ENCODE measurements around the gene MTCL1. TPM values are rescaled to one million over a fixed set of nuclear protein-coding genes. Genes with fewer than 3 reads are reported as not detected.

MTCL1 gene
- total and polyA plus RNA-seq, 8 donors: 7.1 to 16.0 (median 11.9) TPM

- H3K9me3 ChIP-seq: no peaks in the 10 kb centered on the region
- no peaks in the 10 kb centered on the region for H3K36me3 ChIP-seq
- ATAC-seq: no peak
- H3K27me3 ChIP-seq: no peaks in the 10 kb centered on the region
- no peaks in the 10 kb centered on the region for H3K4me1 ChIP-seq
- intact Hi-C loops (cut with DNase I): no loop called here
- no peak overlapping the region for H3K27ac ChIP-seq
- no peak overlapping the region for H3K4me3 ChIP-seq
- TF ChIP-seq CTCF (IDR thresholded peaks at IDR 0.05): no peak
- no peak for DNase-seq
Measured at GRCh38 chr18:8800876-8801262, 95.5 kb downstream of the MTCL1 start.

GRCh38 chr18:8801263-8801901, 96.0 kb downstream of the MTCL1 start:
- no peaks in the 10 kb centered on the region for H3K4me1 ChIP-seq
- no peak for TF ChIP-seq CTCF (IDR thresholded peaks at IDR 0.05)
- ATAC-seq (no peak), DNase-seq (no peak)
- H3K36me3 ChIP-seq: no peaks in the 10 kb centered on the region
- intact Hi-C loops (cut with DNase I): no loop called here
- H3K9me3 ChIP-seq: no peaks in the 10 kb centered on the region
- no peaks in the 10 kb centered on the region for H3K27me3 ChIP-seq
- H3K27ac ChIP-seq: no peak overlapping the region
- no peak overlapping the region for H3K4me3 ChIP-seq

GRCh38 chr18:8802017-8802672, 96.8 kb downstream of the MTCL1 start:
- DNase-seq (no peak), ATAC-seq (no peak)
- no peaks in the 10 kb centered on the region for H3K4me1 ChIP-seq
- no peaks in the 10 kb centered on the region for H3K9me3 ChIP-seq
- TF ChIP-seq CTCF (IDR thresholded peaks at IDR 0.05): no peak
- no peak overlapping the region for H3K27ac ChIP-seq
- H3K36me3 ChIP-seq: no peaks in the 10 kb centered on the region
- H3K27me3 ChIP-seq: no peaks in the 10 kb centered on the region
- no peak overlapping the region for H3K4me3 ChIP-seq
- intact Hi-C loops (cut with DNase I): no loop called here

- Histone ChIP-seq H3K27ac (no peak overlapping the region), H3K9me3 (no peaks in the 10 kb centered on the region), H3K4me1 (no peaks in the 10 kb centered on the region), H3K36me3 (no peaks in the 10 kb centered on the region), H3K4me3 (no peak overlapping the region), H3K27me3 (no peaks in the 10 kb centered on the region)
- no peak for TF ChIP-seq CTCF (IDR thresholded peaks at IDR 0.05)
- intact Hi-C loops (cut with DNase I): no loop called here
- ATAC-seq: no peak
- no peak for DNase-seq
Measured at GRCh38 chr18:8803063-8803795, 97.9 kb downstream of the MTCL1 start.

- Histone ChIP-seq H3K4me3 (no peak overlapping the region), H3K36me3 (no peaks in the 10 kb centered on the region), H3K9me3 (no peaks in the 10 kb centered on the region), H3K27ac (no peak overlapping the region), H3K27me3 (no peaks in the 10 kb centered on the region), H3K4me1 (no peaks in the 10 kb centered on the region)
- no peak for TF ChIP-seq CTCF (IDR thresholded peaks at IDR 0.05)
- ATAC-seq: no peak
- intact Hi-C loops (cut with DNase I): no loop called here
- no peak for DNase-seq
Measured at GRCh38 chr18:8803957-8804356, 98.6 kb downstream of the MTCL1 start.

All from left lung (tissue), 10 donors.